Astrocyte of the hippocampus (primary cell): ENCODE results near the gene STXBP5.

Experiments used
- DNase-seq: peaks from one replicate; pipeline ENCODE4 v3.0.0; 2011; ENCODE audit warnings: low read depth, low spot score

Gene STXBP5

GRCh38 chr6:147178355-147178754, 25.9 kb upstream of the STXBP5 start:
- DNase-seq = no peak

- DNase-seq = no peak
These were observed 24.4 kb upstream of the STXBP5 start for GRCh38 chr6:147179809-147180208.

GRCh38 chr6:147180926-147181325, 23.3 kb upstream of the STXBP5 start:
- no peak for DNase-seq

GRCh38 chr6:147184379-147184778, 19.8 kb upstream of the STXBP5 start:
- no peak for DNase-seq

- DNase-seq = no peak
These were observed 19.0 kb upstream of the STXBP5 start for GRCh38 chr6:147185216-147185615.

- no peak for DNase-seq
These were observed 13.7 kb upstream of the STXBP5 start for GRCh38 chr6:147190556-147190955.

- DNase-seq = no peak
These were observed 11.8 kb upstream of the STXBP5 start for GRCh38 chr6:147192278-147192911.

GRCh38 chr6:147194652-147195411, 9.4 kb upstream of the STXBP5 start:
- DNase-seq = no peak

- DNase-seq = no peak
These were observed 8.7 kb upstream of the STXBP5 start for GRCh38 chr6:147195510-147195909.

GRCh38 chr6:147195987-147196386, 8.2 kb upstream of the STXBP5 start:
- DNase-seq = no peak

GRCh38 chr6:147200711-147201110, 3.5 kb upstream of the STXBP5 start:
- no peak for DNase-seq

- DNase-seq = peak; percentile 22
These were observed 2.2 kb upstream of the STXBP5 start for GRCh38 chr6:147201885-147202515.

- peak; percentile 97 for DNase-seq
These were observed 1.5 kb upstream of the STXBP5 start for GRCh38 chr6:147202516-147203310.

- peak; percentile 92 for DNase-seq
These were observed 732 bp upstream of the STXBP5 start for GRCh38 chr6:147203311-147204059.

- DNase-seq = peak; percentile 24
These were observed 660 bp downstream of the STXBP5 start for GRCh38 chr6:147204843-147205311.

- no peak for DNase-seq
These were observed 1.7 kb downstream of the STXBP5 start for GRCh38 chr6:147205690-147206600.

- no peak for DNase-seq
These were observed 3.1 kb downstream of the STXBP5 start for GRCh38 chr6:147207351-147207750.

- no peak for DNase-seq
These were observed 3.9 kb downstream of the STXBP5 start for GRCh38 chr6:147207837-147208754.
